Hepatocyte (in vitro differentiated cells): ENCODE results near the gene DNMT3A.
"Not testable (repeated sequence)": the region's sequence is repeated elsewhere in the genome, so short reads cannot be mapped to it uniquely, and the experiment has no call there.

Experiments
- EZH2 ChIP-seq: fragments of 200-600 bp; sonication (generic); IDR thresholded peaks from 2 replicates; pipeline ENCODE4 v1.6.1; 2016; ENCODE audit warnings: antibody characterized with exemption, mild to moderate bottlenecking, borderline replicate concordance
- TF ChIP-seq, protein P1 (sequence below): fragments of 200-600 bp; sonication (generic); IDR thresholded peaks from 2 replicates; pipeline ENCODE4 v1.5.1; 2016; ENCODE audit warnings: antibody characterized with exemption, mild to moderate bottlenecking; ENCODE audit not compliant: poor library complexity

GRCh38 chr2:25272705-25273104, 69.0 kb downstream of the DNMT3A start:
- TF ChIP-seq, protein P1, sequence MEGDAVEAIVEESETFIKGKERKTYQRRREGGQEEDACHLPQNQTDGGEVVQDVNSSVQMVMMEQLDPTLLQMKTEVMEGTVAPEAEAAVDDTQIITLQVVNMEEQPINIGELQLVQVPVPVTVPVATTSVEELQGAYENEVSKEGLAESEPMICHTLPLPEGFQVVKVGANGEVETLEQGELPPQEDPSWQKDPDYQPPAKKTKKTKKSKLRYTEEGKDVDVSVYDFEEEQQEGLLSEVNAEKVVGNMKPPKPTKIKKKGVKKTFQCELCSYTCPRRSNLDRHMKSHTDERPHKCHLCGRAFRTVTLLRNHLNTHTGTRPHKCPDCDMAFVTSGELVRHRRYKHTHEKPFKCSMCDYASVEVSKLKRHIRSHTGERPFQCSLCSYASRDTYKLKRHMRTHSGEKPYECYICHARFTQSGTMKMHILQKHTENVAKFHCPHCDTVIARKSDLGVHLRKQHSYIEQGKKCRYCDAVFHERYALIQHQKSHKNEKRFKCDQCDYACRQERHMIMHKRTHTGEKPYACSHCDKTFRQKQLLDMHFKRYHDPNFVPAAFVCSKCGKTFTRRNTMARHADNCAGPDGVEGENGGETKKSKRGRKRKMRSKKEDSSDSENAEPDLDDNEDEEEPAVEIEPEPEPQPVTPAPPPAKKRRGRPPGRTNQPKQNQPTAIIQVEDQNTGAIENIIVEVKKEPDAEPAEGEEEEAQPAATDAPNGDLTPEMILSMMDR = not testable (repeated sequence)
- not testable (repeated sequence) for TF ChIP-seq EZH2
